Upper lobe of left lung (tissue), 6 donors: ENCODE data around the gene ARGLU1. TPM values are rescaled to one million over a fixed set of nuclear protein-coding genes. Genes with fewer than 3 reads are reported as not detected.
A peak's percentile ranks its signal among the peaks of the same experiment; 100 is the strongest.

Experiments
- ATAC-seq, 2 donors: fragments of 200-7000 bp; cut with Tn5 transposase; one replicate each; pipeline ENCODE4 v1.9.1; 2022; ENCODE audit warnings: mild to moderate bottlenecking in 2 of 2, moderate library complexity in 2 of 2; ENCODE audit not compliant: low FRiP score in 2 of 2
- DNase-seq, 2 donors: peaks; one replicate each; pipeline ENCODE4 v3.0.0-alpha.2; 2019 to 2020
- H3K27ac ChIP-seq, 4 donors: fragments of 200-600 bp; sonication (generic); one replicate each; pipeline ENCODE4 v1.5.1; 2016 to 2019
- H3K27me3 ChIP-seq, 4 donors: fragments of 200-600 bp; sonication (generic); one replicate each; pipeline ENCODE4 v1.5.1; 2017 to 2019
- H3K36me3 ChIP-seq, 4 donors: fragments of 200-600 bp; sonication (generic); one replicate each; pipeline ENCODE4 v1.5.1; 2016 to 2019
- H3K4me1 ChIP-seq, 4 donors: fragments of 200-600 bp; sonication (generic); one replicate each; pipeline ENCODE4 v1.5.1; 2018 to 2019
- H3K4me3 ChIP-seq, 4 donors: fragments of 200-600 bp; sonication (generic); one replicate each; pipeline ENCODE4 v1.5.1; 2017 to 2019; ENCODE audit warnings: mild to moderate bottlenecking in 2 of 4, moderate library complexity in 1 of 4
- H3K9me3 ChIP-seq, 4 donors: fragments of 200-600 bp; sonication (generic); one replicate each; pipeline ENCODE4 v1.5.1; 2018 to 2019
- CTCF ChIP-seq, 6 experiments: fragments of 450-650 bp in 4 of 6; fragments of 200-600 bp in 2 of 6; sonication (generic) in 2 of 6; IDR thresholded peaks; one replicate each; pipeline ENCODE4 v1.5.1; 2016 to 2019; ENCODE audit warnings: antibody characterized with exemption in 6 of 6
- EP300 ChIP-seq, 4 donors: sonication (generic); formaldehyde crosslinking; IDR thresholded peaks; one replicate each; pipeline ENCODE4 v1.5.1; 2017; ENCODE audit warnings: antibody characterized with exemption in 4 of 4, control low read depth in 2 of 4
- POLR2A ChIP-seq, 4 donors: fragments of 450-650 bp; IDR thresholded peaks; one replicate each; pipeline ENCODE4 v1.5.1; 2016 to 2017; ENCODE audit warnings: antibody characterized with exemption in 4 of 4, mild to moderate bottlenecking in 2 of 4
- POLR2AphosphoS5 ChIP-seq, 2 donors: sonication (generic); formaldehyde crosslinking; IDR thresholded peaks; one replicate each; pipeline ENCODE4 v1.5.1; 2017; ENCODE audit warnings: antibody characterized with exemption in 2 of 2
- WGBS, 2 donors: methylation state at CpG; one replicate each; pipeline ENCODE4 v1.1.5; 2017 to 2018; 5-methylcytosine and 5-hydroxymethylcytosine counted together
- total RNA-seq, 6 donors: library from RNA; depleted of rRNA in 4 of 6; stranded (reverse); fragments of >200 nt in 4 of 6; gene quantifications; one replicate each; pipeline versions ENCODE4 v1.1.0 to v1.2.1, GENCODE V29; 2016 to 2021
- donor health status: DM: no; HTN: no; CAD: no; lungs with moderate emphysema.
- donor health status: DM: no; HTN: yes; CAD: no; lungs with severe emphysema.

Gene ARGLU1
- total RNA-seq, 6 donors from 2014 or later = 73.6 to 411 (median 121) TPM

GRCh38 chr13:106494936-106495335 is 73.0 kb downstream of the ARGLU1 start:
- ATAC-seq (no peak), DNase-seq (no peak)
- peaks cover 17 to 58% (median 32%) of the 10 kb centered on the region in 4 donors for H3K4me1 ChIP-seq
- H3K27me3 ChIP-seq = no peaks in the 10 kb centered on the region
- peak overlapping the region in 1 of 4 donors; percentile 30 for H3K27ac ChIP-seq
- H3K4me3 ChIP-seq = no peak overlapping the region
- H3K36me3 ChIP-seq = peaks cover 10 to 33% (median 17%) of the 10 kb centered on the region in 4 donors
- TF ChIP-seq POLR2AphosphoS5 (IDR thresholded peaks at IDR 0.05) = no peak
- no peak for TF ChIP-seq EP300 (IDR thresholded peaks at IDR 0.05)
- TF ChIP-seq POLR2A (IDR thresholded peaks at IDR 0.05) = no peak
- no peak for TF ChIP-seq CTCF (IDR thresholded peaks at IDR 0.05)
- WGBS, 2 donors = 82 to 92% methylated on average over 3 of the region's 3 CpGs
- H3K9me3 ChIP-seq = no peaks in the 10 kb centered on the region

GRCh38 chr13:106494506-106494905 is 73.4 kb downstream of the ARGLU1 start:
- DNase-seq (no peak), ATAC-seq (no peak)
- Histone ChIP-seq H3K27me3 (no peaks in the 10 kb centered on the region), H3K27ac (peak overlapping the region in 1 of 4 donors; percentile 30), H3K36me3 (peaks cover 10 to 33% (median 17%) of the 10 kb centered on the region in 4 donors), H3K9me3 (no peaks in the 10 kb centered on the region), H3K4me3 (no peak overlapping the region), H3K4me1 (peaks cover 17 to 58% (median 28%) of the 10 kb centered on the region in 4 donors)
- TF ChIP-seq EP300 (IDR thresholded peaks at IDR 0.05) (no peak), POLR2A (IDR thresholded peaks at IDR 0.05) (no peak), POLR2AphosphoS5 (IDR thresholded peaks at IDR 0.05) (no peak), CTCF (IDR thresholded peaks at IDR 0.05) (no peak)

GRCh38 chr13:106493533-106494220 is 74.3 kb downstream of the ARGLU1 start:
- no peaks in the 10 kb centered on the region for H3K9me3 ChIP-seq
- no peak overlapping the region for H3K4me3 ChIP-seq
- peaks cover 17 to 53% (median 26%) of the 10 kb centered on the region in 4 donors for H3K4me1 ChIP-seq
- no peaks in the 10 kb centered on the region for H3K27me3 ChIP-seq
- peak overlapping the region in 2 of 4 donors; percentile 30 to 57 for H3K27ac ChIP-seq
- ATAC-seq (peak; percentile 62), DNase-seq (peak in 1 of 2 donors; percentile 54)
- WGBS, 2 donors = 46 to 82% methylated on average over 16 to 17 of the region's 17 CpGs
- TF ChIP-seq CTCF (IDR thresholded peaks at IDR 0.05) (no peak), EP300 (IDR thresholded peaks at IDR 0.05) (no peak), POLR2AphosphoS5 (IDR thresholded peaks at IDR 0.05) (no peak), POLR2A (IDR thresholded peaks at IDR 0.05) (no peak)
- peaks cover 10 to 33% (median 17%) of the 10 kb centered on the region in 4 donors for H3K36me3 ChIP-seq

GRCh38 chr13:106492588-106493475 is 75.1 kb downstream of the ARGLU1 start:
- WGBS, 2 donors = 89% methylated on average over 39 to 54 of the region's 54 CpGs
- H3K27ac ChIP-seq = peak overlapping the region in 3 of 4 donors; percentile 24 to 57 (median 30)

More at GRCh38 chr13:106492588-106493475, 75.1 kb downstream of the ARGLU1 start:
- Histone ChIP-seq H3K27me3 (no peaks in the 10 kb centered on the region), H3K36me3 (peaks cover 10 to 33% (median 17%) of the 10 kb centered on the region in 4 donors), H3K4me3 (no peak overlapping the region), H3K4me1 (peaks cover 12 to 46% (median 25%) of the 10 kb centered on the region in 4 donors), H3K9me3 (no peaks in the 10 kb centered on the region)
- DNase-seq (peak in 1 of 2 donors; percentile 32), ATAC-seq (no peak)
- no peak for TF ChIP-seq EP300 (IDR thresholded peaks at IDR 0.05)
- TF ChIP-seq POLR2A (IDR thresholded peaks at IDR 0.05) = no peak
- TF ChIP-seq CTCF (IDR thresholded peaks at IDR 0.05) = no peak
- no peak for TF ChIP-seq POLR2AphosphoS5 (IDR thresholded peaks at IDR 0.05)
